Effector memory CD4-positive, alpha-beta T cell (primary cell): ENCODE data around the gene DAPK1.

ENCODE experiments used
- DNase-seq, 3 donors: peaks; one replicate each; pipeline ENCODE4 v3.0.0-alpha.2; 2020
- H3K27ac ChIP-seq: 2 replicates; pipeline ENCODE4 v1.7.0; 2013; ENCODE audit warnings: mild to moderate bottlenecking, low read length, moderate library complexity; ENCODE audit not compliant: insufficient read depth, poor library complexity, severe bottlenecking
- H3K27me3 ChIP-seq: replicated peaks from 2 replicates; pipeline ENCODE4 v1.7.0; 2013; ENCODE audit warnings: mild to moderate bottlenecking, low read length; ENCODE audit not compliant: insufficient read depth, control insufficient read depth, poor library complexity, severe bottlenecking
- H3K36me3 ChIP-seq: 2 replicates; pipeline ENCODE4 v1.7.0; 2013; ENCODE audit warnings: mild to moderate bottlenecking, low read length, moderate library complexity; ENCODE audit not compliant: control insufficient read depth, insufficient read depth
- H3K4me1 ChIP-seq: 2 replicates; pipeline ENCODE4 v1.7.0; 2013; ENCODE audit warnings: low read length, mild to moderate bottlenecking; ENCODE audit not compliant: control insufficient read depth, insufficient read depth, poor library complexity, severe bottlenecking
- H3K4me3 ChIP-seq: 2 replicates; pipeline ENCODE4 v1.7.0; 2013; ENCODE audit warnings: low read length, low read depth, mild to moderate bottlenecking; ENCODE audit not compliant: insufficient read depth, poor library complexity, severe bottlenecking
- H3K9me3 ChIP-seq: 2 replicates; pipeline ENCODE4 v1.7.0; 2013; ENCODE audit warnings: mild to moderate bottlenecking, low read length, moderate library complexity; ENCODE audit not compliant: control insufficient read depth

Gene DAPK1

DNA sequence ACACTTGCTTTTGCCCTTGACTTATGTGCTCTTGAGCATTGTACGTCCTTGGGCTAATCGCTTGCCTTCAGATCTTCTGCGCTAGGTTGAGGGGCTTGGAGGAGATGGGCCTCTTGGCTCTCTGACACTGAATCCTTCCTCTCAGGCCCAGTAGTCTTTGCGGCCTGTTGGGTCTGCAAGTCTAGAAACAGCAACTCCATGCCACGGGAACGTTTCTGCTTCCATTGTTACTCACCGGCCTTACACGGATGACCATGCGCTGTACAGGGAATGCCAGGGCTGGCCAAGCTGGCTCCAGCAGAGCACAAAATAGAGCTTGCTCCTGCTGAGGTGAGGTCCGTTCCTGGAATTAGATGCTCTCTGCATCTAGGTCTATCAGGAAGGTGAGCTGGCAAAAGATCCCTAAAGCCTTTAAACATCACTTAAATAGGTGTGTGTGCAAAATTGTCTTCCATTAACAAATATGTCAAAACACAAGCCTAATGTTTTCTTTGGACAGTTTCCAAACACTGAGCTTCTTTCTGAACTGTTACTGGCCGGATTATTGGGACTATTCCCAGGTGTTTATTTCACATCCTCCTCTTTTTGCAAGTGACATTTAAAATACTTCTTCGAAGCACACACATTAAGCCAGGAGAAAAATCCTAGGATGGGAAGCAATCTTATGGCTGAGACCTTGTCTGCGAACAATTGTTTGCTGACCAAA is 29.7 kb downstream of the DAPK1 start:
- no peaks in the 10 kb centered on the region for H3K4me1 ChIP-seq
- H3K36me3 ChIP-seq, result no peaks in the 10 kb centered on the region
- no peak overlapping the region for H3K27ac ChIP-seq
- no peaks in the 10 kb centered on the region for H3K27me3 ChIP-seq
- H3K4me3 ChIP-seq, result no peak overlapping the region
- no peaks in the 10 kb centered on the region for H3K9me3 ChIP-seq
- no peak for DNase-seq

DNA sequence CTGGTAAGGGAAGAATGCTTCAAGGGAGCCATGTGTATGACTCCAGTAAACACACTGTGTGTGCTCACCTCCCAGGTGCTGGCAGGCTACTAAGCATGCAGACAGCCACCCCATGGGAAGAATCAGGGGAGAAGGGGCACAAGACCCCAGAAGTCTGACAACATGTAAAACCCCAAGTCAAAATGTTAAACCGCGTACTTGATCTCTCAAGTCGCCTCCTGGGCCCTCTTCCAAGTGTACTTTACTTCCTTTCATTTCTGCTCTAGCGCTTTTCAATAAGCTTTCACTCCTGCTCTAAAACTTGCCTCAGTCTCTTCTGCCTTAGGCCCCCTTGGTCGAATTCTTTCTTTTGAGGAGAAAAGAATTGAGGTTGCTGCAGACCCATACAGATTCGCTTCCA is 31.3 kb downstream of the DAPK1 start:
- no peaks in the 10 kb centered on the region for H3K36me3 ChIP-seq
- H3K27me3 ChIP-seq, result no peaks in the 10 kb centered on the region
- no peaks in the 10 kb centered on the region for H3K9me3 ChIP-seq
- no peak overlapping the region for H3K27ac ChIP-seq
- no peak for DNase-seq
- no peak overlapping the region for H3K4me3 ChIP-seq
- H3K4me1 ChIP-seq, result no peaks in the 10 kb centered on the region

DNA sequence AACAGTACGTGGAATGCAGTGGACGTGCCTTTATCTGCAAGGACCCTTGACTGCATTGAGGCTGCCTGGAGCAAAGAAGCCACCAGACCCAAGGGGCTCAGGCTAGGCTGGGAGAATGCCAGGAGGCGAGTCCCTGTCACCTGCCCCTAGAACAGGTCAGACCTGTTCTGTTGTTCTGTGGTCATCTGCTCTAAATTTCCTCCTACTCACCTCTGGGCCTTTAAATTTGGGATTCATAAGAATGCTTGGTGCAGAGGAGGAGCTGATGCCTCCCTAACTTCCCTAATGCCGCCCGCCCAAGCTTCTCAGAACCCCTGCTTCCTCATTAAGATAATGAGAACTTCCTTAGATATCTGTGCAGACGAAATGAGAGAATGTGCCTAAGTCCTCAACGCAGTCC is 32.0 kb downstream of the DAPK1 start:
- Histone ChIP-seq H3K9me3 (no peaks in the 10 kb centered on the region), H3K27me3 (no peaks in the 10 kb centered on the region), H3K36me3 (no peaks in the 10 kb centered on the region), H3K4me3 (no peak overlapping the region), H3K4me1 (no peaks in the 10 kb centered on the region), H3K27ac (no peak overlapping the region)
- DNase-seq, result no peak

DNA sequence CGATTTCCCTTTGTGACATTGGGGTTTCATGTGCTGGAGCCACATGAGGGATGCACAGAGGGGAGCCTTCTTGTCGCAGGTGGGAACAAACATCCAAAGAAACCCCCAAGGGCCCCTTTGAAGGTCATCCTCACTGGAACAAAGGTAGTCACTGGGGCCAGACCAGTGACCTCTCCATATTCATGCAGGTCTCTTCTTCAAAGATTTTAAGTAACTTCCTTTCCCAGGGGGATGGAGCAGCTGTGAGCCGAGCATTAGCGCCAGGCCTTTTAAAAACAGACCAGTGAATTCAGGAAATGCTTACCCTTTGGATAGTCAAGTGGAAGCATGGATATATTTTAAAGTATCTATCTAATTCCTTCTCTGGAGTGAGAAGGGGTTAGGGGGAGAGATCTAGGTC is 33.0 kb downstream of the DAPK1 start:
- H3K4me1 ChIP-seq, result no peaks in the 10 kb centered on the region
- no peaks in the 10 kb centered on the region for H3K36me3 ChIP-seq
- no peaks in the 10 kb centered on the region for H3K27me3 ChIP-seq
- H3K27ac ChIP-seq, result no peak overlapping the region
- no peak overlapping the region for H3K4me3 ChIP-seq
- no peak for DNase-seq
- no peaks in the 10 kb centered on the region for H3K9me3 ChIP-seq

DNA sequence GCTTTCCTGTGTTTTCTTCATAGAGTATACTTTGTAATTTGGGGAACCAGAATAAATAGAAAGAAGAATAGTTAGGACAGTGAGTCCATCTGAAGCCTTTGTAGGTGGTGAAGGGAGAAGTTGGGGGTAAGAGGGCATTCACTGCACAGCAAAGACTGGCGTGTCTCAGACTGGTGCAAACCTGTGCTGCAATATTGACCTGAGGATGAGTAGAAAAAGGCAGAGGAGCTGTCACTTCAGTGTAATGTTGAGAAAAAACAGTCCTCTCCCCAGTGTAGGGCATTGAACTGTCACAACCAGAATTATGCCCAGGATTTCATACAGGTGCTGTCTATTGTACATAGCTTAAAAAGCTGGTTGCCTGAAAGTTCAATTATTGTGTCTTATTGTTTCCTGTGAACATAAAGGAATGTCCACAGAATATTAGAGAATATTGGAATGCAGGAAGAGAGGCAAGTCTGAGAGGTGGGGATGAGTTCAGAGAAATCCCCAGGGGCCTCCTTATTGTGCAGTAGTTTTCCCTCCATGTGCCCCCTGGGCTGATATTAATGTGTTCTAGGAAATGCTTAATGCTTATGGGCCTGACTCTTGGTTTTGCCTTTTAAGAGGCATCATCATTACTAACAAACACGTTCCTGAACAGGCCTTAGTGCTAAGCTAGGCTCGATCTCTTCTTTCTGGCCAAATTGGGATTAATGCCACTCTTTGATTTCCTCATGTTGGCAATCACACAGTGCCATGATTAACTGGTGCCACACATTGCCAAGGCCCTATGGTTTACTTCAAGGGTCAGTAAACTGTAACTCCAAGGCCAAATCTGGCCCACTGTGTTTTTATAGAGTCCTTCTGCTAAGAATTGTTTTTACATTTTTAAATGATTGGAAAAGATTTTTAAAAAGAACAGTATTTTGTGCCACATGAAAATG is 34.0 kb downstream of the DAPK1 start:
- no peaks in the 10 kb centered on the region for H3K36me3 ChIP-seq
- H3K9me3 ChIP-seq, result no peaks in the 10 kb centered on the region
- H3K27ac ChIP-seq, result no peak overlapping the region
- H3K27me3 ChIP-seq, result no peaks in the 10 kb centered on the region
- H3K4me3 ChIP-seq, result no peak overlapping the region
- DNase-seq, result no peak
- H3K4me1 ChIP-seq, result no peaks in the 10 kb centered on the region

DNA sequence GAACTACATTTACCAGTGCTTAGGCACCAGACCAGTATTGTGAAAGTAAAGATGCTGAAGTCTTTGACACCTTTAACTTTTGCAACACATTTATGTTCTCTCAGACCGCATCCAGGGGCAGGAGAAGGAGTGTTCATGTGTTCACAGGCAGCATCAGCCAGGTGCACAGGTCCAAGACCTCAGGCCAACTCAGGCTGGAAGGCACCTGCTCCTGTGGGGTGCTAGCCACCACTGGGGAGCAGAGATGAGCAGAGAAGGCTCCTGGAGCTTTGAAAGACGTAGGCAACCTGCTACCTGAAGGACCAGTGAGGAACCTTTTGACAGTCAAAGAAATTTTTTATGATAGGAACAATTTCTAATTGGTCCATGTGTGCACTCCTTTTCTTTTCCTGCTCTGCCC is 35.6 kb downstream of the DAPK1 start:
- no peaks in the 10 kb centered on the region for H3K4me1 ChIP-seq
- no peaks in the 10 kb centered on the region for H3K9me3 ChIP-seq
- H3K27ac ChIP-seq, result no peak overlapping the region

DNA sequence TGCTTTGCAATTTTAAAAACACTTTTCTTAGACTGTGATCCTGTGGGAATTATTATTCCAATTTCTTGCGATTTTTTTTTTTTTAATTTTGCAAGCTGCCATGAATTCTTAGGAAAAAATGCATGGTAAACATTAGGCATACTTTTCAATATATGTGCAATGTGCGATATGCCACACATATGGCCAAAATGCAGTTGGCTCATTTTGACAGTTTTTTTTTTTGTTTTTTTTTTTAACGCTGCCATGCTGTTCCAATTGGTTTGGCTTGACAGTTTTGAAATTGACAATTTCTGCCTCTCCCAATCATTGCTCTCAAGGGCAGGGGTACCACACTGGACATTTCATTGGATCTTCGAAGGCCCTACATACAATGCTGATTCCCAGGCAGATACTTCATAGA is 36.4 kb downstream of the DAPK1 start:
- Histone ChIP-seq H3K27ac (no peak overlapping the region), H3K9me3 (no peaks in the 10 kb centered on the region), H3K27me3 (no peaks in the 10 kb centered on the region), H3K4me1 (no peaks in the 10 kb centered on the region), H3K4me3 (no peak overlapping the region), H3K36me3 (no peaks in the 10 kb centered on the region)
- DNase-seq, result no peak

More for the DNA sequence above, 35.6 kb downstream of the DAPK1 start:
- DNase-seq, result no peak
- H3K27me3 ChIP-seq, result no peaks in the 10 kb centered on the region
- H3K4me3 ChIP-seq, result no peak overlapping the region
- H3K36me3 ChIP-seq, result no peaks in the 10 kb centered on the region

DNA sequence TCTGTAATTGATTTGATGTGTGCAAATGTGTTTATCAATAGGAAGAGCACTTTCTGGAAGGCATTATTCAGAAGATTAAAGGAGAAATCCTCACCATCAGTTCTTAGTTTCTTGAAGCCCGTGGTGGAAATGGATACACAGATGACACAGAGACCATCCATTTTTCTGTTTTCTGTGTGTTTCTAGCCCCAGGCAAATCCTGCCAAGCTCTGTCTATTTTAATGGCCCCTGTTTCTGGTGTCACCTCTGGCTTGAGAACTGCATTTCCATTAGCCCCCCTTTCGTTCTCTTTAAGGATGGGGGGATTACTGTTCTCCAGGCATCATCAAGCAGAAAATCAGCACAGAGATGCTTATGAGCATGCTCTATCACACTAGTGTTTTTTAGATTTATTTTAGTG is 37.3 kb downstream of the DAPK1 start:
- DNase-seq, result no peak
- Histone ChIP-seq H3K27me3 (no peaks in the 10 kb centered on the region), H3K9me3 (no peaks in the 10 kb centered on the region), H3K36me3 (no peaks in the 10 kb centered on the region), H3K4me1 (no peaks in the 10 kb centered on the region), H3K27ac (no peak overlapping the region), H3K4me3 (no peak overlapping the region)

DNA sequence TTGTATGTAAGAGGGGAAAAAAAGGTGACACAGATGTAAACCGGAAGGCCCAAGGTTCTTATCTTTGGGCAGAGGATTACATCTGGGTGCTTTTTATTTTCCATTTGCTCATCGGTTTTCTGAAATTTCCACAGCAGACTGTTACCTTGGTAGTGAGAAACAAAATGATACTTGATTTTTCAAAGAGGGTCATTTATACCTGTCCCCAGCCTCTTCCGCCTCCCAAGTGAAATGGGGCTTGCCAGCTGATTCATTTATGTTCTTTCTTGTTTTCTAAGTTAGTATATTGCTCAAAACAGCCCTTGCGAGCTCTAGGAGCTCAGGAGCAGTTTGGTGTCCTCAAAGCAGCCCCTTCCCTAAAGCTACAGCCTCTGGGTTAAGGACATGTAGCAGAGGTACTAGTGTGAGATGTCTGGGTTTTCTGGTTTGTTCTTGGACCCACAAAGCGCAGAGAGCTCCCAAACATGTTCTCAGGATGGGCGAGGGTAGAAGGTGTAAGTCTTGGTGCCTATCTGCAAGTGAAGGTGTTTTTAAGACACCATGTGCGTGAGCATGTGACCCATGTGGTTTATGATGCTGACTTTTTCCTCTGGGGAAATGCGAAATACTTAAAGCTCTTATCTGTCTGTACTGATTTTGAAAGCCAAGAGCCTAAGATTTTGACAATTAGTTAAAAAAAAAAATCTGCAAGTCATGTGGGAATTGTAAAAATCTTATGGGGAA is 38.3 kb downstream of the DAPK1 start:
- Histone ChIP-seq H3K4me1 (no peaks in the 10 kb centered on the region), H3K9me3 (no peaks in the 10 kb centered on the region), H3K27me3 (no peaks in the 10 kb centered on the region), H3K36me3 (no peaks in the 10 kb centered on the region), H3K4me3 (no peak overlapping the region), H3K27ac (no peak overlapping the region)
- DNase-seq, result no peak

DNA sequence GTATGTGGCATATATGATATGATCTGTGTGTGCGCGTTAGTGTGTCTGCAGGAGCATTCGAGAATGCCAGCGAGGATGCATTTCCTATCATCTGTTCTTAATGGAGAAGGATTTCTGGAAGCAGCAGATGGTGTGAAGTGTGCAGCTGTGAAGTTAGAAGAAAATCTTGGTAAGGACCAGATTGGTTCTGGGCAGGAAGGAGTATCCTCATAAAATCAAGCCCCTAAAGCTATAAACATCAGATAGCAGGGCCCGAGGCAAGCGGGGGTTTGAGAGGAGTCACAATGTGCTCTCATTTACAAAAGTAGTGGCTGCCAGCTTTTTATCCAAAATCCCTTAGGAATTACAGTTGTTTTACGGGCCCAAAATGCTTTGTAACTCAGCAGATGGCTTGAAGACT is 40.0 kb downstream of the DAPK1 start:
- DNase-seq, result no peak
- H3K9me3 ChIP-seq, result no peaks in the 10 kb centered on the region
- no peak overlapping the region for H3K4me3 ChIP-seq
- H3K4me1 ChIP-seq, result no peaks in the 10 kb centered on the region
- no peaks in the 10 kb centered on the region for H3K27me3 ChIP-seq
- H3K36me3 ChIP-seq, result no peaks in the 10 kb centered on the region
- no peak overlapping the region for H3K27ac ChIP-seq
